Measurements from ENCODE around the gene RER1.
A peak's percentile ranks its signal among the peaks of the same experiment; 100 is the strongest.

The RER1 gene

GRCh38 chr1:2353551-2354438 lies 37.8 kb upstream of the RER1 start:
- DNase-seq, result peak; percentile 5

GRCh38 chr1:2354511-2355372 lies 36.9 kb upstream of the RER1 start:
- Histone ChIP-seq H3K9me3 (no peaks in the 10 kb centered on the region), H3K4me1 (no peaks in the 10 kb centered on the region), H3K4me3 (ENCODE audit: low read depth, low read length) (no peak overlapping the region), H3K36me3 (no peaks in the 10 kb centered on the region), H3K27me3 (no peaks in the 10 kb centered on the region)
- DNase-seq, result peak; percentile 1
- no peak for TF ChIP-seq CTCF (IDR thresholded peaks at IDR 0.05; ENCODE audit: low read depth, low read length)

More at GRCh38 chr1:2353551-2354438, 37.8 kb upstream of the RER1 start:
- Histone ChIP-seq H3K27me3 (no peaks in the 10 kb centered on the region), H3K4me1 (no peaks in the 10 kb centered on the region), H3K36me3 (no peaks in the 10 kb centered on the region), H3K4me3 (ENCODE audit: low read depth, low read length) (no peak overlapping the region), H3K9me3 (no peaks in the 10 kb centered on the region)
- no peak for TF ChIP-seq CTCF (IDR thresholded peaks at IDR 0.05; ENCODE audit: low read depth, low read length)

GRCh38 chr1:2355373-2356261 lies 36.0 kb upstream of the RER1 start:
- no peaks in the 10 kb centered on the region for H3K27me3 ChIP-seq
- H3K4me3 ChIP-seq (ENCODE audit: low read depth, low read length), result no peak overlapping the region
- TF ChIP-seq CTCF (IDR thresholded peaks at IDR 0.05; ENCODE audit: low read depth, low read length), result no peak
- H3K4me1 ChIP-seq, result no peaks in the 10 kb centered on the region
- H3K36me3 ChIP-seq, result no peaks in the 10 kb centered on the region
- H3K9me3 ChIP-seq, result no peaks in the 10 kb centered on the region
- DNase-seq, result peak; percentile 2

- no peaks in the 10 kb centered on the region for H3K36me3 ChIP-seq
- TF ChIP-seq CTCF (IDR thresholded peaks at IDR 0.05; ENCODE audit: low read depth, low read length), result no peak
- H3K27me3 ChIP-seq, result no peaks in the 10 kb centered on the region
- H3K9me3 ChIP-seq, result no peaks in the 10 kb centered on the region
- no peaks in the 10 kb centered on the region for H3K4me1 ChIP-seq
- H3K4me3 ChIP-seq (ENCODE audit: low read depth, low read length), result no peak overlapping the region
- DNase-seq, result peak; percentile 1
These were observed 35.2 kb upstream of the RER1 start for GRCh38 chr1:2356401-2356800.

- TF ChIP-seq CTCF (IDR thresholded peaks at IDR 0.05; ENCODE audit: low read depth, low read length), result no peak
- Histone ChIP-seq H3K27me3 (no peaks in the 10 kb centered on the region), H3K4me1 (no peaks in the 10 kb centered on the region), H3K9me3 (no peaks in the 10 kb centered on the region), H3K36me3 (no peaks in the 10 kb centered on the region), H3K4me3 (ENCODE audit: low read depth, low read length) (no peak overlapping the region)
- peak; percentile 6 for DNase-seq
These were observed 34.5 kb upstream of the RER1 start for GRCh38 chr1:2356911-2357845.

All from BE2C (cell line).